ENCODE measurements around the gene STUM.

Gene STUM

GRCh38 chr1:226526801-226527595, 21.6 kb upstream of the STUM start:
- H3K4me3 Mint-ChIP-seq, result no peak overlapping the region
- peaks cover 18% of the 10 kb centered on the region for H3K27me3 Mint-ChIP-seq
- H3K27ac Mint-ChIP-seq, result no peak overlapping the region
- H3K9me3 Mint-ChIP-seq, result no peaks in the 10 kb centered on the region
- ATAC-seq, result no peak
- no peaks in the 10 kb centered on the region for H3K36me3 Mint-ChIP-seq
- no peaks in the 10 kb centered on the region for H3K4me1 Mint-ChIP-seq

- H3K4me3 Mint-ChIP-seq, result no peak overlapping the region
- H3K27me3 Mint-ChIP-seq, result peaks cover 12% of the 10 kb centered on the region
- H3K27ac Mint-ChIP-seq, result no peak overlapping the region
- ATAC-seq, result no peak
- no peaks in the 10 kb centered on the region for H3K9me3 Mint-ChIP-seq
- H3K36me3 Mint-ChIP-seq, result no peaks in the 10 kb centered on the region
- no peaks in the 10 kb centered on the region for H3K4me1 Mint-ChIP-seq
These were observed 18.7 kb upstream of the STUM start for GRCh38 chr1:226529891-226530290.

- H3K4me3 Mint-ChIP-seq, result no peak overlapping the region
- H3K27ac Mint-ChIP-seq, result no peak overlapping the region
- ATAC-seq, result no peak
- no peaks in the 10 kb centered on the region for H3K4me1 Mint-ChIP-seq
- no peaks in the 10 kb centered on the region for H3K36me3 Mint-ChIP-seq
- H3K9me3 Mint-ChIP-seq, result no peaks in the 10 kb centered on the region
- peaks cover 12% of the 10 kb centered on the region for H3K27me3 Mint-ChIP-seq
These were observed 18.0 kb upstream of the STUM start for GRCh38 chr1:226530591-226530990.

GRCh38 chr1:226531360-226532093, 17.0 kb upstream of the STUM start:
- Mint-ChIP-seq H3K36me3 (no peaks in the 10 kb centered on the region), H3K4me1 (no peaks in the 10 kb centered on the region), H3K4me3 (no peak overlapping the region), H3K9me3 (no peaks in the 10 kb centered on the region), H3K27me3 (peaks cover 12% of the 10 kb centered on the region), H3K27ac (no peak overlapping the region)
- ATAC-seq, result no peak

GRCh38 chr1:226532553-226532952, 16.0 kb upstream of the STUM start:
- no peaks in the 10 kb centered on the region for H3K9me3 Mint-ChIP-seq
- no peak for ATAC-seq
- H3K36me3 Mint-ChIP-seq, result no peaks in the 10 kb centered on the region
- H3K4me3 Mint-ChIP-seq, result no peak overlapping the region
- peaks cover 12% of the 10 kb centered on the region for H3K27me3 Mint-ChIP-seq
- no peaks in the 10 kb centered on the region for H3K4me1 Mint-ChIP-seq
- no peak overlapping the region for H3K27ac Mint-ChIP-seq

- no peaks in the 10 kb centered on the region for H3K9me3 Mint-ChIP-seq
- no peak overlapping the region for H3K27ac Mint-ChIP-seq
- H3K4me1 Mint-ChIP-seq, result no peaks in the 10 kb centered on the region
- no peak for ATAC-seq
- no peak overlapping the region for H3K4me3 Mint-ChIP-seq
- H3K27me3 Mint-ChIP-seq, result peaks cover 12% of the 10 kb centered on the region
- no peaks in the 10 kb centered on the region for H3K36me3 Mint-ChIP-seq
These were observed 15.3 kb upstream of the STUM start for GRCh38 chr1:226533220-226533619.

GRCh38 chr1:226534098-226534497, 14.5 kb upstream of the STUM start:
- H3K4me3 Mint-ChIP-seq, result no peak overlapping the region
- no peak for ATAC-seq
- H3K27ac Mint-ChIP-seq, result no peak overlapping the region
- H3K27me3 Mint-ChIP-seq, result peaks cover 12% of the 10 kb centered on the region
- no peaks in the 10 kb centered on the region for H3K36me3 Mint-ChIP-seq
- no peaks in the 10 kb centered on the region for H3K9me3 Mint-ChIP-seq
- no peaks in the 10 kb centered on the region for H3K4me1 Mint-ChIP-seq

- peaks cover 10% of the 10 kb centered on the region for H3K27me3 Mint-ChIP-seq
- H3K4me1 Mint-ChIP-seq, result no peaks in the 10 kb centered on the region
- ATAC-seq, result no peak
- no peaks in the 10 kb centered on the region for H3K36me3 Mint-ChIP-seq
- H3K27ac Mint-ChIP-seq, result no peak overlapping the region
- H3K4me3 Mint-ChIP-seq, result no peak overlapping the region
- H3K9me3 Mint-ChIP-seq, result no peaks in the 10 kb centered on the region
These were observed 13.9 kb upstream of the STUM start for GRCh38 chr1:226534645-226535044.

- Mint-ChIP-seq H3K4me1 (no peaks in the 10 kb centered on the region), H3K27ac (no peak overlapping the region), H3K27me3 (no peaks in the 10 kb centered on the region), H3K4me3 (no peak overlapping the region), H3K36me3 (no peaks in the 10 kb centered on the region), H3K9me3 (no peaks in the 10 kb centered on the region)
- no peak for ATAC-seq
These were observed 12.9 kb upstream of the STUM start for GRCh38 chr1:226535666-226536065.

- H3K4me3 Mint-ChIP-seq, result no peak overlapping the region
- no peaks in the 10 kb centered on the region for H3K9me3 Mint-ChIP-seq
- no peak overlapping the region for H3K27ac Mint-ChIP-seq
- H3K36me3 Mint-ChIP-seq, result no peaks in the 10 kb centered on the region
- H3K27me3 Mint-ChIP-seq, result peaks cover 23% of the 10 kb centered on the region
- ATAC-seq, result no peak
- H3K4me1 Mint-ChIP-seq, result no peaks in the 10 kb centered on the region
These were observed 7.3 kb upstream of the STUM start for GRCh38 chr1:226541231-226541630.

- Mint-ChIP-seq H3K4me3 (no peak overlapping the region), H3K27me3 (peaks cover 28% of the 10 kb centered on the region), H3K9me3 (no peaks in the 10 kb centered on the region), H3K4me1 (no peaks in the 10 kb centered on the region), H3K27ac (no peak overlapping the region), H3K36me3 (no peaks in the 10 kb centered on the region)
- no peak for ATAC-seq
These were observed 6.6 kb upstream of the STUM start for GRCh38 chr1:226541631-226542622.

- H3K27ac Mint-ChIP-seq, result no peak overlapping the region
- no peaks in the 10 kb centered on the region for H3K36me3 Mint-ChIP-seq
- no peaks in the 10 kb centered on the region for H3K4me1 Mint-ChIP-seq
- H3K9me3 Mint-ChIP-seq, result no peaks in the 10 kb centered on the region
- peaks cover 28% of the 10 kb centered on the region for H3K27me3 Mint-ChIP-seq
- H3K4me3 Mint-ChIP-seq, result no peak overlapping the region
- ATAC-seq, result no peak
These were observed 5.9 kb upstream of the STUM start for GRCh38 chr1:226542623-226543103.

- peaks cover 16% of the 10 kb centered on the region for H3K4me1 Mint-ChIP-seq
- no peak overlapping the region for H3K4me3 Mint-ChIP-seq
- H3K27me3 Mint-ChIP-seq, result peaks cover 41% of the 10 kb centered on the region
- no peaks in the 10 kb centered on the region for H3K36me3 Mint-ChIP-seq
- ATAC-seq, result no peak
- H3K9me3 Mint-ChIP-seq, result no peaks in the 10 kb centered on the region
- H3K27ac Mint-ChIP-seq, result peak overlapping the region; percentile 49
These were observed 2.5 kb upstream of the STUM start for GRCh38 chr1:226545836-226546596.

- no peaks in the 10 kb centered on the region for H3K9me3 Mint-ChIP-seq
- H3K4me3 Mint-ChIP-seq, result no peak overlapping the region
- H3K27me3 Mint-ChIP-seq, result peaks cover 35% of the 10 kb centered on the region
- no peak overlapping the region for H3K27ac Mint-ChIP-seq
- peaks cover 16% of the 10 kb centered on the region for H3K4me1 Mint-ChIP-seq
- H3K36me3 Mint-ChIP-seq, result no peaks in the 10 kb centered on the region
- ATAC-seq, result no peak
These were observed 1.6 kb upstream of the STUM start for GRCh38 chr1:226546926-226547325.

All from stimulated activated memory B cell treated with anti-CD40 and anti-IgM and Interleukin-4, amounts not matched to agents 10 μg/mL and 1 μg/mL and 100 μg/mL, for 72 hours (primary cell).